ENCODE results near the gene RPTOR.

The RPTOR gene

GRCh38 chr17:81010935-81011334 lies 466.3 kb downstream of the RPTOR start:
- H2BK5ac ChIP-seq (ENCODE audit: low read length), result no peak overlapping the region

DNA sequence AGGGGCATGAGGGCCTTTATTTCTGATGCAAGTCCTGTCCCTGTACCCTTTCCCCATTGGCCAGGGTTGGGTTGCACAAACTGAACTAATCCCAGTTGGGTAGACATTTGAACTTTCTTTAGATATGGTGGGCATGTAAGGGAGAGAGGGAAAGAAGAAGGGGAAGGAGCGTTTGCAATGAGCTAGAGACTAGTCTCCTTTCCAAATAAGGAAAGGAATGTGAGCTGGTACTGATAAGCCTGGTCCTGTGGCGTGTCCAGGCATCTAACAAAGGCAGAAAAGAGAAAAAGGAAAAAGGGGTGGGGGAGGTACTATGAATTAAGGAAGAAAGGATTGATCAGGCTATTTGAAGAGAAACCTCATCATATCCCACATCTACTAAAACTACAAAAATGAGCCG lies 467.3 kb downstream of the RPTOR start:
- Histone ChIP-seq H2BK120ac (ENCODE audit: low read depth, low read length) (no peak overlapping the region), H3K79me2 (ENCODE audit: control insufficient read depth, insufficient read depth, low read length) (no peaks in the 10 kb centered on the region), H3K23ac (ENCODE audit: low read length) (no peak overlapping the region), H3K27me3 (ENCODE audit: insufficient read depth, low read length, poor library complexity) (no peaks in the 10 kb centered on the region), H3K4me3 (ENCODE audit: low read length) (no peak overlapping the region), H3K18ac (ENCODE audit: low read length) (no peak overlapping the region), H3K4me2 (ENCODE audit: low read length) (no peak overlapping the region), H3K56ac (ENCODE audit: low read length) (no peak overlapping the region), H3K27ac (ENCODE audit: low read depth, low read length) (no peak overlapping the region), H3K36me3 (ENCODE audit: control insufficient read depth, insufficient read depth, low read length) (no peaks in the 10 kb centered on the region), H2AK5ac (ENCODE audit: low read length) (no peak overlapping the region), H3K4ac (ENCODE audit: low read depth, low read length) (no peak overlapping the region), H4K5ac (ENCODE audit: low read length) (no peak overlapping the region), H2BK5ac (ENCODE audit: low read length) (no peak overlapping the region), H3K9ac (ENCODE audit: low read length) (no peak overlapping the region), H3K79me1 (ENCODE audit: low read length) (no peaks in the 10 kb centered on the region), H4K8ac (ENCODE audit: low read depth, low read length) (no peak overlapping the region), H3K4me1 (ENCODE audit: control insufficient read depth, low read depth, low read length) (no peaks in the 10 kb centered on the region), H2BK15ac (replicated peaks; ENCODE audit: low read depth) (no peak overlapping the region)
- WGBS (ENCODE audit: extremely low coverage, insufficient coverage, low lambda C conversion rate), result no CpG with 5 or more reads among the region's 3 CpGs
- DNase-seq, result no peak

More at GRCh38 chr17:81010935-81011334, 466.3 kb downstream of the RPTOR start:
- no peak for DNase-seq
- Histone ChIP-seq H3K4ac (ENCODE audit: low read depth, low read length) (no peak overlapping the region), H3K27me3 (ENCODE audit: insufficient read depth, low read length, poor library complexity) (no peaks in the 10 kb centered on the region), H3K79me2 (ENCODE audit: control insufficient read depth, insufficient read depth, low read length) (no peaks in the 10 kb centered on the region), H4K5ac (ENCODE audit: low read length) (no peak overlapping the region), H4K8ac (ENCODE audit: low read depth, low read length) (no peak overlapping the region), H3K27ac (ENCODE audit: low read depth, low read length) (no peak overlapping the region), H2BK120ac (ENCODE audit: low read depth, low read length) (no peak overlapping the region), H3K4me2 (ENCODE audit: low read length) (no peak overlapping the region), H3K56ac (ENCODE audit: low read length) (no peak overlapping the region), H3K23ac (ENCODE audit: low read length) (no peak overlapping the region), H2AK5ac (ENCODE audit: low read length) (no peak overlapping the region), H3K36me3 (ENCODE audit: control insufficient read depth, insufficient read depth, low read length) (no peaks in the 10 kb centered on the region), H3K4me3 (ENCODE audit: low read length) (no peak overlapping the region), H3K79me1 (ENCODE audit: low read length) (no peaks in the 10 kb centered on the region), H2BK15ac (replicated peaks; ENCODE audit: low read depth) (no peak overlapping the region), H3K9ac (ENCODE audit: low read length) (no peak overlapping the region), H3K18ac (ENCODE audit: low read length) (no peak overlapping the region), H3K4me1 (ENCODE audit: control insufficient read depth, low read depth, low read length) (no peaks in the 10 kb centered on the region)
- no CpG with 5 or more reads among the region's 2 CpGs for WGBS (ENCODE audit: extremely low coverage, insufficient coverage, low lambda C conversion rate)

DNA sequence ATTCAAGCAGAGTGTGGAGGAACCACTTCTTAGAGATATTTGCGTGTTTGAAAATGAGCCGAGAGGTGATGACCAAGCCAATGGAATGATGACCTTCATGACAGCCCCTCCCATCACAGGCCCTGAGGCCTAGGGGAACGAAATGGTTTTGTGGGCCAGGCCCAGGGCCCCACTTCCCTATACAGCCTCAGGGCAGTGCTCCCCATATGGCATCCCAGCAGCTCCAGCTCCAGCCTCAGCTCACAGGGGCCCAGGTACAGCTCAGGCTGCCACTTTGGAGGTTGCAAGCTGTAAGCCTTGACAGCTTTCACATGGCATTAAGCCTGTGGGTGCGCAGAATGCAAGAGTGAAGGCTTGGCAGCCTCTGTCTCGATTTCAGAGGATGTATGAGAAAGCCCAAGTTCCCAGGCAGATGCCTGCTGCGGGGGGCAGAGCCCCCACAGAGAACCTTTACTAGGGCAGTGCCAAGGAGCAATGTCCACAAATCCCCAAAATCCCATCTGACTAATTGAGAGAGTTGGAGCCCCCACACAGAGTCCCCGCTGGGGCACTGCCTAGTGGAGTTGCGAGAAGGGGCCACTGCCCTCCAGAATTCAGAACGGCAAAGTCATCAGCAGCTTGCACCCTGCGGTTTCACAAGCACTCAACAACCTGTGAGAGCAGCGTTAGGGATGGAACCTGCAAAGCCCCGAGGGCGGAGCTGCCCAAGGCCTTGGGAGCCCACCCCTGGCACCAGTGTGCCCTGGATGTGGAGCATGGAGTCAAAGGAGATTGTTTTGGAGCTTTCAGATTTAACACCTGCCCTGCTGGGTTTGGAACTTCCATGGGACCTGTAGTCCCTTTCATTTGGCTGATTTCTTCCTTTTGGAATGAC lies 468.2 kb downstream of the RPTOR start:
- H3K27ac ChIP-seq (ENCODE audit: low read depth, low read length), result no peak overlapping the region
- H3K4me1 ChIP-seq (ENCODE audit: control insufficient read depth, low read depth, low read length), result no peaks in the 10 kb centered on the region
- no peak overlapping the region for H4K5ac ChIP-seq (ENCODE audit: low read length)
- no peak overlapping the region for H2BK120ac ChIP-seq (ENCODE audit: low read depth, low read length)
- no peak overlapping the region for H3K4me2 ChIP-seq (ENCODE audit: low read length)
- H3K4ac ChIP-seq (ENCODE audit: low read depth, low read length), result no peak overlapping the region
- H3K18ac ChIP-seq (ENCODE audit: low read length), result no peak overlapping the region
- no peak overlapping the region for H4K8ac ChIP-seq (ENCODE audit: low read depth, low read length)
- no peak overlapping the region for H3K56ac ChIP-seq (ENCODE audit: low read length)
- no peak overlapping the region for H2BK5ac ChIP-seq (ENCODE audit: low read length)
- H3K9ac ChIP-seq (ENCODE audit: low read length), result no peak overlapping the region
- no peaks in the 10 kb centered on the region for H3K36me3 ChIP-seq (ENCODE audit: control insufficient read depth, insufficient read depth, low read length)
- no peaks in the 10 kb centered on the region for H3K79me1 ChIP-seq (ENCODE audit: low read length)
- no peak overlapping the region for H3K4me3 ChIP-seq (ENCODE audit: low read length)
- no peak overlapping the region for H3K23ac ChIP-seq (ENCODE audit: low read length)
- no peaks in the 10 kb centered on the region for H3K27me3 ChIP-seq (ENCODE audit: insufficient read depth, low read length, poor library complexity)
- DNase-seq, result no peak
- no peak overlapping the region for H2AK5ac ChIP-seq (ENCODE audit: low read length)
- no peak overlapping the region for H2BK15ac ChIP-seq (replicated peaks; ENCODE audit: low read depth)
- no peaks in the 10 kb centered on the region for H3K79me2 ChIP-seq (ENCODE audit: control insufficient read depth, insufficient read depth, low read length)
- WGBS (ENCODE audit: extremely low coverage, insufficient coverage, low lambda C conversion rate), result no CpG with 5 or more reads among the region's 13 CpGs

DNA sequence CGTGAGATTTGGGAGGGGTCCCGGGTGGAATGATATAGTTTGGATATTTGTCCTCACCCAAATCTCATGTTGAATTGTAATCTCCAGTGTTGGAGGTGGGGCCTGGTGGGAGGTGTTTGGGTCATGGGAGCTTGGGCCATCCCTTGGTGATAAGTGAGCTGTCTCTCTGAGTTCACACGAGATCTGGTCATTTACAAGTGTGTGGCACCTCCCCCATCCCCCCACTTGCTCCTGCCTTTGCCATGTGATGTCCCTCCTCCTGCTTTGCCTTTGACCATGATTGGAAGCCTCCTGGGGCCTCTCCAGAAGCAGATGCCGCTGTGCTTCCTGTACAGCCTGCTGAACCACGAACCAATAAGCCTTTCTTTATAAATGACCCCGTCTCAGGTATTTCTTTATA lies 469.0 kb downstream of the RPTOR start:
- H3K9ac ChIP-seq (ENCODE audit: low read length), result no peak overlapping the region
- H4K5ac ChIP-seq (ENCODE audit: low read length), result no peak overlapping the region
- WGBS (ENCODE audit: extremely low coverage, insufficient coverage, low lambda C conversion rate), result no CpG with 5 or more reads among the region's 6 CpGs
- no peak overlapping the region for H3K18ac ChIP-seq (ENCODE audit: low read length)
- no peak overlapping the region for H2BK15ac ChIP-seq (replicated peaks; ENCODE audit: low read depth)
- no peak overlapping the region for H3K23ac ChIP-seq (ENCODE audit: low read length)
- no peaks in the 10 kb centered on the region for H3K27me3 ChIP-seq (ENCODE audit: insufficient read depth, low read length, poor library complexity)
- H3K4me2 ChIP-seq (ENCODE audit: low read length), result no peak overlapping the region
- H3K36me3 ChIP-seq (ENCODE audit: control insufficient read depth, insufficient read depth, low read length), result no peaks in the 10 kb centered on the region
- DNase-seq, result no peak
- H3K79me2 ChIP-seq (ENCODE audit: control insufficient read depth, insufficient read depth, low read length), result no peaks in the 10 kb centered on the region
- no peak overlapping the region for H3K4ac ChIP-seq (ENCODE audit: low read depth, low read length)
- no peak overlapping the region for H3K56ac ChIP-seq (ENCODE audit: low read length)
- H2BK120ac ChIP-seq (ENCODE audit: low read depth, low read length), result no peak overlapping the region
- no peak overlapping the region for H4K8ac ChIP-seq (ENCODE audit: low read depth, low read length)
- no peak overlapping the region for H3K27ac ChIP-seq (ENCODE audit: low read depth, low read length)
- no peak overlapping the region for H2AK5ac ChIP-seq (ENCODE audit: low read length)
- H3K79me1 ChIP-seq (ENCODE audit: low read length), result no peaks in the 10 kb centered on the region
- H3K4me1 ChIP-seq (ENCODE audit: control insufficient read depth, low read depth, low read length), result no peaks in the 10 kb centered on the region
- no peak overlapping the region for H3K4me3 ChIP-seq (ENCODE audit: low read length)
- H2BK5ac ChIP-seq (ENCODE audit: low read length), result no peak overlapping the region

GRCh38 chr17:81015136-81015535 lies 470.5 kb downstream of the RPTOR start:
- Histone ChIP-seq H3K9ac (ENCODE audit: low read length) (no peak overlapping the region), H3K56ac (ENCODE audit: low read length) (no peak overlapping the region), H3K4me1 (ENCODE audit: control insufficient read depth, low read depth, low read length) (no peaks in the 10 kb centered on the region), H3K27ac (ENCODE audit: low read depth, low read length) (no peak overlapping the region), H2BK5ac (ENCODE audit: low read length) (no peak overlapping the region), H4K8ac (ENCODE audit: low read depth, low read length) (no peak overlapping the region), H3K23ac (ENCODE audit: low read length) (no peak overlapping the region), H3K4ac (ENCODE audit: low read depth, low read length) (no peak overlapping the region), H3K79me2 (ENCODE audit: control insufficient read depth, insufficient read depth, low read length) (no peaks in the 10 kb centered on the region), H3K4me3 (ENCODE audit: low read length) (no peak overlapping the region), H4K5ac (ENCODE audit: low read length) (no peak overlapping the region), H3K4me2 (ENCODE audit: low read length) (no peak overlapping the region), H3K36me3 (ENCODE audit: control insufficient read depth, insufficient read depth, low read length) (no peaks in the 10 kb centered on the region), H3K18ac (ENCODE audit: low read length) (no peak overlapping the region), H3K79me1 (ENCODE audit: low read length) (no peaks in the 10 kb centered on the region), H2AK5ac (ENCODE audit: low read length) (no peak overlapping the region), H3K27me3 (ENCODE audit: insufficient read depth, low read length, poor library complexity) (no peaks in the 10 kb centered on the region), H2BK15ac (replicated peaks; ENCODE audit: low read depth) (no peak overlapping the region), H2BK120ac (ENCODE audit: low read depth, low read length) (no peak overlapping the region)
- no peak for DNase-seq
- WGBS (ENCODE audit: extremely low coverage, insufficient coverage, low lambda C conversion rate), result no CpG with 5 or more reads among the region's 1 CpG

Measured in mesendoderm (in vitro differentiated cells).